Lung microvascular endothelial cell (primary cell): ENCODE data around the gene CX3CR1. TPM values are rescaled to one million over a fixed set of nuclear protein-coding genes. Genes with fewer than 3 reads are reported as not detected.
"Not testable (repeated sequence)": the region's sequence is repeated elsewhere in the genome, so short reads cannot be mapped to it uniquely, and the experiment has no call there.

Experiments used
- DNase-seq, 2 donors: peaks; one replicate each; pipeline versions ENCODE4 v3.0.0 to v3.0.0-alpha.2; 2010; ENCODE audit warnings: low read depth in 2 of 2
- total RNA-seq: library from RNA; depleted of rRNA; stranded (reverse); fragments of >200 nt; gene quantifications from 2 replicates; pipeline ENCODE4 v1.2.1, GENCODE V29; 2014

CX3CR1 gene
- not detected in 2 replicates for total RNA-seq

- DNase-seq: no peak
Measured at GRCh38 chr3:39279745-39280517, at the start of gene CX3CR1. TSS of gene CX3CR1 (minus strand) at chr3:39280036. CDS start at chr3:39266509, 13,527 bp downstream.

- no peak for DNase-seq
Measured at GRCh38 chr3:39329493-39329892, 49.7 kb upstream of the CX3CR1 start, which contains the start of gene CCR8. TSS of gene CCR8 (plus strand) at chr3:39329709. CDS start at chr3:39332332, 2,623 bp downstream.

GRCh38 chr3:39327746-39328349, 48.0 kb upstream of the CX3CR1 start:
- DNase-seq: no peak

- DNase-seq: no peak
Measured at GRCh38 chr3:39327053-39327745, 47.4 kb upstream of the CX3CR1 start.

GRCh38 chr3:39325236-39325635, 45.4 kb upstream of the CX3CR1 start:
- DNase-seq: no peak

GRCh38 chr3:39323494-39323893, 43.7 kb upstream of the CX3CR1 start:
- no peak for DNase-seq

- DNase-seq: no peak
Measured at GRCh38 chr3:39322936-39323335, 43.1 kb upstream of the CX3CR1 start.

- DNase-seq: not testable (repeated sequence)
Measured at GRCh38 chr3:39322209-39322715, 42.4 kb upstream of the CX3CR1 start.

GRCh38 chr3:39321574-39321983, 41.7 kb upstream of the CX3CR1 start:
- not testable (repeated sequence) for DNase-seq

- DNase-seq: no peak
Measured at GRCh38 chr3:39319249-39319648, 39.4 kb upstream of the CX3CR1 start.

- DNase-seq: no peak
Measured at GRCh38 chr3:39318301-39318700, 38.5 kb upstream of the CX3CR1 start.

GRCh38 chr3:39317571-39318169, 37.8 kb upstream of the CX3CR1 start:
- no peak for DNase-seq

GRCh38 chr3:39315420-39315819, 35.6 kb upstream of the CX3CR1 start:
- no peak for DNase-seq

- DNase-seq: no peak
Measured at GRCh38 chr3:39313289-39313688, 33.5 kb upstream of the CX3CR1 start.

GRCh38 chr3:39302178-39302577, 22.3 kb upstream of the CX3CR1 start:
- no peak for DNase-seq

GRCh38 chr3:39299279-39299678, 19.4 kb upstream of the CX3CR1 start:
- no peak for DNase-seq

- DNase-seq: peak in 1 of 2 donors; percentile 28
Measured at GRCh38 chr3:39296197-39297077, 16.6 kb upstream of the CX3CR1 start.

- DNase-seq: no peak
Measured at GRCh38 chr3:39295184-39295775, 15.4 kb upstream of the CX3CR1 start.

- no peak for DNase-seq
Measured at GRCh38 chr3:39294446-39295183, 14.8 kb upstream of the CX3CR1 start.

- DNase-seq: no peak
Measured at GRCh38 chr3:39292961-39293360, 13.1 kb upstream of the CX3CR1 start.
